ENCODE results near the gene CDRT4.

DNA sequence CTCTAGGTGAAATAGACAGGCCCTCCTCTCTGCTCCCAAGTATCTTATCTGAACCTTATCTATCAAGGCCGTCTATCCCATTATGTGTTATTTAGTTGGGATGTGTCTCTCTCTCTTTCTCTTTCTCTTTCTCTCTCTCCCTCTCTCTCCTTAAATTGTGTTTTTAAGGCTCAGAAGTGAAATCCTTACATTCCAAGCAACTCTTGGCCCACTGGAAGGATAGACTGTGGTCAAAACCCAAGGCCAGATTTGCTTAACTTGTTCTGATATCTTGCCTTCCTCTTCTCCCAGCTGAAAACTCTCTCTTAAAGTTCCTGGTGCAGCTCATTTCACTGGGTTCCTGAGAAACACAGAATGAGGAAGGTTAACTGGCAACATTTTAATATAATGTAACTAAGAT, 14.7 kb downstream of the CDRT4 start:
- TF ChIP-seq, protein P1, sequence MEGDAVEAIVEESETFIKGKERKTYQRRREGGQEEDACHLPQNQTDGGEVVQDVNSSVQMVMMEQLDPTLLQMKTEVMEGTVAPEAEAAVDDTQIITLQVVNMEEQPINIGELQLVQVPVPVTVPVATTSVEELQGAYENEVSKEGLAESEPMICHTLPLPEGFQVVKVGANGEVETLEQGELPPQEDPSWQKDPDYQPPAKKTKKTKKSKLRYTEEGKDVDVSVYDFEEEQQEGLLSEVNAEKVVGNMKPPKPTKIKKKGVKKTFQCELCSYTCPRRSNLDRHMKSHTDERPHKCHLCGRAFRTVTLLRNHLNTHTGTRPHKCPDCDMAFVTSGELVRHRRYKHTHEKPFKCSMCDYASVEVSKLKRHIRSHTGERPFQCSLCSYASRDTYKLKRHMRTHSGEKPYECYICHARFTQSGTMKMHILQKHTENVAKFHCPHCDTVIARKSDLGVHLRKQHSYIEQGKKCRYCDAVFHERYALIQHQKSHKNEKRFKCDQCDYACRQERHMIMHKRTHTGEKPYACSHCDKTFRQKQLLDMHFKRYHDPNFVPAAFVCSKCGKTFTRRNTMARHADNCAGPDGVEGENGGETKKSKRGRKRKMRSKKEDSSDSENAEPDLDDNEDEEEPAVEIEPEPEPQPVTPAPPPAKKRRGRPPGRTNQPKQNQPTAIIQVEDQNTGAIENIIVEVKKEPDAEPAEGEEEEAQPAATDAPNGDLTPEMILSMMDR (IDR thresholded peaks at IDR 0.05), result no peak
- no peak for TF ChIP-seq EP300 (IDR thresholded peaks at IDR 0.05)
- no peak for TF ChIP-seq POLR2A (IDR thresholded peaks at IDR 0.05)
